ENCODE data around the gene ARID1B.

The ARID1B gene

GRCh38 chr6:156850353-156850752 lies 73.2 kb downstream of the ARID1B start:
- POLR2A ChIA-PET = no interaction called here
- TF ChIP-seq CTCF (IDR thresholded peaks at IDR 0.05; ENCODE audit: control extremely low read depth, extremely low read depth, low read depth, missing control alignments) = no peak
- CTCF ChIA-PET = no interaction called here
- no peak for DNase-seq (ENCODE audit: extremely low spot score)

GRCh38 chr6:156851454-156851921 lies 74.3 kb downstream of the ARID1B start:
- no peak for DNase-seq (ENCODE audit: extremely low spot score)
- TF ChIP-seq CTCF (IDR thresholded peaks at IDR 0.05; ENCODE audit: control extremely low read depth, extremely low read depth, low read depth, missing control alignments) = no peak
- ChIA-PET POLR2A (no interaction called here), CTCF (interaction anchor here (1.1 to 5.1 kb wide), 4 partner anchors 11 to 194 kb away, joined by 4 to 24 read pairs (median 4); no protein-coding TSS in a partner anchor)

- CTCF ChIA-PET = interaction anchor here (0.7 to 5.1 kb wide), 10 partner anchors 12 to 194 kb away, joined by 3 to 24 read pairs (median 4); no protein-coding TSS in a partner anchor
- TF ChIP-seq CTCF (IDR thresholded peaks at IDR 0.05; ENCODE audit: control extremely low read depth, extremely low read depth, low read depth, missing control alignments) = no peak
- POLR2A ChIA-PET = interaction anchor here (0.6 to 0.7 kb wide), 2 partner anchors 60 to 131 kb away, joined by 3 read pairs; no protein-coding TSS in a partner anchor
- DNase-seq (ENCODE audit: extremely low spot score) = no peak
These were observed 75.1 kb downstream of the ARID1B start for GRCh38 chr6:156852147-156852857.

- CTCF ChIA-PET = interaction anchor here (0.7 to 5.1 kb wide), 12 partner anchors 9 to 193 kb away, joined by 3 to 24 read pairs (median 4); no protein-coding TSS in a partner anchor
These were observed 75.7 kb downstream of the ARID1B start for GRCh38 chr6:156852858-156853216.

GRCh38 chr6:156853733-156854132 lies 76.6 kb downstream of the ARID1B start:
- no peak for TF ChIP-seq CTCF (IDR thresholded peaks at IDR 0.05; ENCODE audit: control extremely low read depth, extremely low read depth, low read depth, missing control alignments)
- CTCF ChIA-PET = interaction anchor here (0.9 to 5.1 kb wide), 8 partner anchors 8 to 133 kb away, joined by 3 to 24 read pairs (median 4); no protein-coding TSS in a partner anchor
- POLR2A ChIA-PET = no interaction called here
- DNase-seq (ENCODE audit: extremely low spot score) = no peak

More at GRCh38 chr6:156852858-156853216, 75.7 kb downstream of the ARID1B start:
- no peak for DNase-seq (ENCODE audit: extremely low spot score)
- TF ChIP-seq CTCF (IDR thresholded peaks at IDR 0.05; ENCODE audit: control extremely low read depth, extremely low read depth, low read depth, missing control alignments) = no peak
- POLR2A ChIA-PET = no interaction called here

GRCh38 chr6:156854466-156855161 lies 77.4 kb downstream of the ARID1B start:
- no peak for TF ChIP-seq CTCF (IDR thresholded peaks at IDR 0.05; ENCODE audit: control extremely low read depth, extremely low read depth, low read depth, missing control alignments)
- ChIA-PET POLR2A (no interaction called here), CTCF (interaction anchor here (0.8 to 5.1 kb wide), 5 partner anchors 10 to 21 kb away, joined by 3 to 24 read pairs (median 3); no protein-coding TSS in a partner anchor)
- DNase-seq (ENCODE audit: extremely low spot score) = no peak

Measured in GM10248 (cell line).